ENCODE data around the gene FAM13B. TPM values are rescaled to one million over a fixed set of nuclear protein-coding genes. Genes with fewer than 3 reads are reported as not detected.

FAM13B gene
- total RNA-seq, 4 donors from 2014 or later: 3.4 to 7.9 (median 4.1) TPM

DNA sequence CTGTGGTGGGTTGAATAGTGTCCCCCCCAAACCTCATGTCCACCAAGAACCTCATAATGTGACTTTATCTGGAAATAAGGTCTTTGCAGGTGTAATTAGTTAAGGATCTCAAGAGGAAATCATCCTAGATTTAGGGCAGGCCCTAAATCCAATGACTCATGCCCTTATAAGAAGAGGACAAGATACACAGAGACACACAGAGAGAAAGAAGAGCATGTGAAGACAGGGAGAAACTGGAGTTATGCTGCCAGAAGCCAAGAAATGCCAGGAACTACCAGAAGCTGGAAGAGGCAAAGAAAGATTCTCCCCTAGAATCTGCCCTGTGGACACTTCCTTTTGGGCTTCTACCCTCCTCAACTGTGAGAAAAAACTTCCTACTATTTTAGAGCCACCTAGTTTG lies 8.8 kb downstream of the FAM13B start:
- peaks cover 14 to 29% of the 10 kb centered on the region in 2 donors for H3K4me1 ChIP-seq
- no peaks in the 10 kb centered on the region for H3K9me3 ChIP-seq
- no peak overlapping the region for H3K27ac ChIP-seq
- DNase-seq (no peak), ATAC-seq (no peak)
- intact Hi-C loops (cut with DNase I; ENCODE audit: low total_unique reads): no loop called here
- H3K36me3 ChIP-seq: peaks cover 2 to 4% of the 10 kb centered on the region in 2 donors
- no peak overlapping the region for H3K4me3 ChIP-seq
- TF ChIP-seq, protein P1, sequence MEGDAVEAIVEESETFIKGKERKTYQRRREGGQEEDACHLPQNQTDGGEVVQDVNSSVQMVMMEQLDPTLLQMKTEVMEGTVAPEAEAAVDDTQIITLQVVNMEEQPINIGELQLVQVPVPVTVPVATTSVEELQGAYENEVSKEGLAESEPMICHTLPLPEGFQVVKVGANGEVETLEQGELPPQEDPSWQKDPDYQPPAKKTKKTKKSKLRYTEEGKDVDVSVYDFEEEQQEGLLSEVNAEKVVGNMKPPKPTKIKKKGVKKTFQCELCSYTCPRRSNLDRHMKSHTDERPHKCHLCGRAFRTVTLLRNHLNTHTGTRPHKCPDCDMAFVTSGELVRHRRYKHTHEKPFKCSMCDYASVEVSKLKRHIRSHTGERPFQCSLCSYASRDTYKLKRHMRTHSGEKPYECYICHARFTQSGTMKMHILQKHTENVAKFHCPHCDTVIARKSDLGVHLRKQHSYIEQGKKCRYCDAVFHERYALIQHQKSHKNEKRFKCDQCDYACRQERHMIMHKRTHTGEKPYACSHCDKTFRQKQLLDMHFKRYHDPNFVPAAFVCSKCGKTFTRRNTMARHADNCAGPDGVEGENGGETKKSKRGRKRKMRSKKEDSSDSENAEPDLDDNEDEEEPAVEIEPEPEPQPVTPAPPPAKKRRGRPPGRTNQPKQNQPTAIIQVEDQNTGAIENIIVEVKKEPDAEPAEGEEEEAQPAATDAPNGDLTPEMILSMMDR (IDR thresholded peaks at IDR 0.05 in 4 of 5, conservative IDR thresholded peaks at IDR 0.05 in 1 of 5): no peak
- TF ChIP-seq POLR2A (IDR thresholded peaks at IDR 0.05): no peak
- in situ Hi-C loops (cut with MboI; ENCODE audit: low sequenced_read_pairs in 4 of 4): no loop called here
- no peaks in the 10 kb centered on the region for H3K27me3 ChIP-seq

DNA sequence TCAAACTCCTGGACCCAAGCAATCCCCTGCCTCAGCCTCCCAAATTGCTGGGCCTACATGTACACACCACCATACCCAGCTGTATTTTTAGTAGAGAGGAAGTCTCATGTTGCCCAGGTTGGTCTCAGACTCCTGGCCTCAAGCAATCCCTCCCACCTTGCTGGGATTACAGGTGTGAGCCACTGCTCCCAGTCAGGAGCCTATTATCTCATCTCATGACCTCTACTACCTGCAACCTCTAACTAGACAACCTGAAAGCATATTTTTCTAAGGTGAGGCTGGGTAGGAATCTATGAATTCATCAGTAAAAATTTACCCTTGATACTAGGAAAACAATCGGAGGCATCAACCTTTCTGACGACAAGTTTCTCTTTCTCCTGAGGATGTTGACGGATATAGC lies 10.0 kb downstream of the FAM13B start:
- intact Hi-C loops (cut with DNase I; ENCODE audit: low total_unique reads) (no loop called here), in situ Hi-C loops (cut with MboI; ENCODE audit: low sequenced_read_pairs in 4 of 4) (no loop called here)
- Histone ChIP-seq H3K36me3 (peaks cover 2 to 16% of the 10 kb centered on the region in 2 donors), H3K27ac (no peak overlapping the region), H3K9me3 (no peaks in the 10 kb centered on the region), H3K27me3 (no peaks in the 10 kb centered on the region), H3K4me3 (no peak overlapping the region), H3K4me1 (peaks cover 10 to 19% of the 10 kb centered on the region in 2 donors)
- ATAC-seq: no peak
- TF ChIP-seq, protein P1 (IDR thresholded peaks at IDR 0.05 in 4 of 5, conservative IDR thresholded peaks at IDR 0.05 in 1 of 5): no peak
- no peak for TF ChIP-seq POLR2A (IDR thresholded peaks at IDR 0.05)
- no peak for DNase-seq

DNA sequence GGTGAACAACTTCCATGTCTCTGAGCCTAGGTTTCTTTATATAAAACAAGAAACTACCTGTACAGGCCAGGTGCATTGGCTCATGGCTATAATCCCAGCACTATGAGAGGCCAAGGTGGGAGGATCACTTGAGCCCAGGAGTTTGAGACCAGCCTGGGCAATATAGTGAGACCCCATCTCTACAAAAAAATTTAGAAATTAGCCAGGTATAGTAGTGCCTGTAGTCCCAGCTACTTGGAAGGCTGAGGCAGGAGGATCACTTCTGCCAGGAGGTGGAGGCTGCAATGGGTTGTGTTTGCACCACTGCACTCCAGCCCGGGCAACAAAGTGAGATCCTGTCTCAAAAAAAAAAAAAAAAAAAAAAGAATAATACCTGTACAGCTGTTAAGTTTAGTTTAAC lies 11.1 kb downstream of the FAM13B start:
- Histone ChIP-seq H3K27me3 (no peaks in the 10 kb centered on the region), H3K36me3 (peaks cover 2 to 27% of the 10 kb centered on the region in 2 donors), H3K4me3 (no peak overlapping the region), H3K4me1 (peaks cover 10 to 12% of the 10 kb centered on the region in 2 donors), H3K9me3 (no peaks in the 10 kb centered on the region), H3K27ac (no peak overlapping the region)
- TF ChIP-seq, protein P1 (IDR thresholded peaks at IDR 0.05 in 4 of 5, conservative IDR thresholded peaks at IDR 0.05 in 1 of 5): no peak
- TF ChIP-seq POLR2A (IDR thresholded peaks at IDR 0.05): no peak
- ATAC-seq (no peak), DNase-seq (no peak)
- intact Hi-C loops (cut with DNase I; ENCODE audit: low total_unique reads): no loop called here
- in situ Hi-C loops (cut with MboI; ENCODE audit: low sequenced_read_pairs in 4 of 4): no loop called here

DNA sequence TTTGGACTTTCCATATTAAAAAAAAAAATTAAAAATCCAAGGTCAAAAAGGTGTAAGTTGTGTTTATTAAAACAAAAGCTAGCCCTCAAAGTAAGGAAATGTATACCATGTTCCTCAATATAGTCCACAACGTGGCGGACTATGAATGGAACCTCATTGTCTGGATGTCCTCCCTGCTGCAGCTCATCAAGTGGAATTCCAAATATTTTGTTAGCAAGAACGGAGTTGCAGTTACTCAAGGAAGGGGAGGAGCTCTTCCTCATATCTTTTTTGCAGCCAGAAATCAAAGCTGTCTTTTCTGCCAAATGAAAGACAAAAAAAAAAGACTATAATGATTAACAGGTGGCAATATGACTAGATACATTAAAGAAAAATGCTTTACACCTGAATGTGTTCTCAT lies 14.0 kb downstream of the FAM13B start:
- Histone ChIP-seq H3K27ac (no peak overlapping the region), H3K9me3 (no peaks in the 10 kb centered on the region), H3K4me1 (peaks cover 4 to 7% of the 10 kb centered on the region in 2 donors), H3K4me3 (no peak overlapping the region), H3K36me3 (peaks cover 2 to 33% of the 10 kb centered on the region in 2 donors), H3K27me3 (no peaks in the 10 kb centered on the region)
- no peak for TF ChIP-seq POLR2A (IDR thresholded peaks at IDR 0.05)
- TF ChIP-seq, protein P1 (IDR thresholded peaks at IDR 0.05 in 4 of 5, conservative IDR thresholded peaks at IDR 0.05 in 1 of 5): no peak
- intact Hi-C loops (cut with DNase I; ENCODE audit: low total_unique reads): no loop called here
- in situ Hi-C loops (cut with MboI; ENCODE audit: low sequenced_read_pairs in 4 of 4): no loop called here
- ATAC-seq: no peak
- no peak for DNase-seq

DNA sequence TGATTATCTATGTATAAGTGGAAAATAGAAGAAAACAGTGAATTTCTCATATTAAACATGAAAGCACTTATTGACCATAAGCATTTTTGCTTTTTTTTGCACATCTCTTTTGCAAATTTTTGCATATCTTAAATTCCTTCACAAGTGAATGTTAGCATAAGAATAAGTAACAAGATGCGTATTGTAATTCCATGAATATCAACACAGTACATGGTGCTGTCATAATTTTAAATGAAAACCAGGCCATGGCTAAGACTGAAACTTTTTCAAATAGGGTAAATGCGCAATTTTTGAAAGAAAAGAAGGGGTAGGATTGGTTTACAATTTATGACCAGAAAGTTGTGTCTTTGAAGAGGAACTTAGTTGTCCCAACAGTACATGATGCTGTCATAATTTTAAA lies 17.0 kb downstream of the FAM13B start:
- H3K4me3 ChIP-seq: no peak overlapping the region
- H3K36me3 ChIP-seq: peaks cover 2 to 40% of the 10 kb centered on the region in 2 donors
- no peaks in the 10 kb centered on the region for H3K9me3 ChIP-seq
- DNase-seq (no peak), ATAC-seq (no peak)
- H3K4me1 ChIP-seq: no peaks in the 10 kb centered on the region
- H3K27ac ChIP-seq: no peak overlapping the region
- H3K27me3 ChIP-seq: no peaks in the 10 kb centered on the region
- in situ Hi-C loops (cut with MboI; ENCODE audit: low sequenced_read_pairs in 4 of 4) (no loop called here), intact Hi-C loops (cut with DNase I; ENCODE audit: low total_unique reads) (no loop called here)
- TF ChIP-seq POLR2A (IDR thresholded peaks at IDR 0.05): no peak
- TF ChIP-seq, protein P1 (IDR thresholded peaks at IDR 0.05 in 4 of 5, conservative IDR thresholded peaks at IDR 0.05 in 1 of 5): no peak
